GOT3 (cell line): Measurements from ENCODE around the gene SMIM1.
A peak's percentile ranks its signal among the peaks of the same experiment; 100 is the strongest.
"Not testable (repeated sequence)": the region's sequence is repeated elsewhere in the genome, so short reads cannot be mapped to it uniquely, and the experiment has no call there.

Experiments
- DNase-seq: peaks from one replicate; lab custom pipeline; 2025; ENCODE audit warnings: mixed read lengths; lab: John Stamatoyannopoulos, UW

Gene SMIM1

GRCh38 chr1:3796215-3797061 lies 23.9 kb downstream of the SMIM1 start, which contains the start of gene LRRC47:
TSS of gene LRRC47 (minus strand) at chr1:3796498. CDS start at chr1:3796476, 22 bp downstream.
- peak; percentile 52 for DNase-seq

DNA sequence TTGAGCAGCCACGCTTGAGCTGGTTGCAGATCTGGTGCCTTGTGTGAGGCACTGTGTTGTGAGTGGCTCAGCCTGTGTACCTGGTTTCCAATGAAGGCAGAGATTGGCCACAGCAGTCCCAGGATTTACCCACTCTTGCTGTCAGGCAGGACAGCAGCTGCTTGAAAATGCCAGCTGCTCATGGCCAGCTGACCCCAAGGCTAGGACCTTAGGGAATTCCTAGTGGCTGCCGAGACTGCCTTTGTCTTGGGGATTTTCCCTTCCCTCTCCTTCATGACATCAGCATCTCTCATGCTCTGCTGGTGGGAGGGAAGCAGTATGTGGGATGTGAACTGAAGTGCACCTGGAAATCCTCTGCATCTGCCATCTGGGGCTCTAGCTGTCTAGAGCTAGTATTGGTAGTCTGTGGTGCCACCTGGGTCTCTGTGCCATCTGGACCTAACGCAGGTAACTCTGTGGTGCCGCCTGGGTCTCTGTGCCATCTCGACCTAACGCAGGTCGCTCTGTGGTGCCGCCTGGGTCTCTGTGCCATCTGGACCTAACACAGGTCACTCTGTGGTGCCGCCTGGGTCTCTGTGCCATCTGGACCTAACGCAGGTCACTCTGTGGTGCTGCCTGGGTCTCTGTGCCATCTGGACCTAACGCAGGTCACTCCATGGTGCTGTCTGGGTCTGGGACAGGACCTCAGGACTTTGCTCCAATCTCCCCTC lies 27.6 kb downstream of the SMIM1 start:
- no peak for DNase-seq

DNA sequence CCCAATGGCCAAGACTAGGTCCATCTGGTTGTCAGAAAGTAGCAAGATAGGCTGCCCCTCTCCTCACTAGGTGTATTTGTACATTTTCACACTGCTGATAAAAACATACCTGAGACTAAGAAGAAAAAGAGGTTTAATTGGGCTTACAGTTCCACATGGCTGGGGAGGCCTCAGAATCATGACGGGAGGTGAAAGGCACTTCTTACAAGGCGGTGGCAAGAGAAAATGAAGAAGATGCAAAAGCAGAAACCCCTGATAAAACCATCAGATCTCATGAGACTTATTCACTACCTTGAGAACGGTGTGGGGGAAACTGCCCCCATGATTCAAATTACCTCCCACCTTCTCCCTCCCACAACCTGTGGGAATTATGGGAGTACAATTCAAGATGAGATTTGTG lies 28.2 kb downstream of the SMIM1 start:
- not testable (repeated sequence) for DNase-seq

- no peak for DNase-seq
These were observed 31.5 kb downstream of the SMIM1 start for GRCh38 chr1:3803905-3804626.

DNA sequence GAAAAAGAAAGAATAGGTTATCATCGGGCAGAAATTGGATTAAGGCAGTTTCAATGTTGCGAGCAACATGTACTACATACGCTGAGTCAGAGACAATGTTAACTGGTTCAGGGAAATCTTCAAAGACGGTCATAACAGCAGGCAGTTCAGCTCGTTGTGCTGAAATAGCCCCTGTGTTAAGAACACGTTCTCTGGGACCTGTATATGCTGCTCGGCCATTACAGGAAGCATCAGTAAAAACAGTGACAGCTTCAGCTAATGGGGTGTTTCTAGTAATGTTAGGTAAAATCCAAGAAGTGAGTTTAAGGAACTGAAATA lies 32.0 kb downstream of the SMIM1 start:
- not testable (repeated sequence) for DNase-seq

DNA sequence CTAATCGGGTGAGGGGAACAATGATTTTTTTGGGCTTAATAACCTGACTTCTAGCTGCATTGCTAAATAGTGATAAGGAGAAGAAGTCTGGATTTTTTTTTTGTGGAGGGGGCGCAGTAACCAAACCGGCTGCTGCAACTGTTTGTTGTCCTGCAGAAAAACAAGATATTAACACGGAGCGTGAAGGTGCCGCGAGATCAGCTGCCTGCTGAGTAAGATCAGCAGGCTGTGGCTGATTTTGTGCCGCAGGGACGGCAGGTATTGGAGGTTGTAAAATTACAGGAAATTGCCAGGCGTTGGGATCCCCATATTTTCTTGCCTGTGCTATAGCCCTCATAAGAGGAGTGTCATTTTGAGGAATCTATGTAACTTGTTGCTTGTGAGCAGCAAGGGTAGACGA lies 32.5 kb downstream of the SMIM1 start:
- no peak for DNase-seq

- no peak for DNase-seq
These were observed 35.2 kb downstream of the SMIM1 start for GRCh38 chr1:3807769-3808168.

GRCh38 chr1:3809680-3810079 lies 37.1 kb downstream of the SMIM1 start:
- no peak for DNase-seq

DNA sequence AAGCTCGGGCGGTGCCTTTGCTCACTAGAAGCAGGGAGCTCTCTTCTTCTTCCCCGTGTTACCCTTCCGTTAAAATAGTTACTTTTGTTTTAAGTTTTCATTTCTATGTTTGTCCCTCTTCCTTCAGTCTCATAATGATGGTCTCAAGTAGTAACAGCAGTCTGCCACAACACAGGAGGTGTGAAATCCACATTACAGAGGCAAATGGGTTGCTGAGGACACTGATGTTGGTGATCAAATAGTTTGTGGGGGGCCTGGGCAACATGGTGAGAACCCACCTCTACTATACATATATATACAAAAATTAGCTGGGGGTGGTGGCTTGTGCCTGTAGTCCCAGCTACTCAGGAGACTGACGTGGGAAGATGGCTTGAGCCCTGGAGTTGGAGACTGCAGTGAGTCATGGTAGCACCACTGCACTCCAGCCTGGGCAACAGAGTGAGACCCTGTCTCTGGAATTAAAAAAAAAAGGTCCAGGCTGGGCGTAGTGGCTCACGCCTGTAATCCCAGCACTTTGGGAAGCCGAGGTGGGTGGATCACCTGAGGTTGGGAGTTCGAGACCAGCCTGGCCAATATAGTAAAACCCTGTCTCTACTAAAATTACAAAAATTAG lies 37.7 kb downstream of the SMIM1 start:
- DNase-seq: not testable (repeated sequence)

- DNase-seq: no peak
These were observed 39.0 kb downstream of the SMIM1 start for GRCh38 chr1:3811595-3811911.

- DNase-seq: no peak
These were observed 41.5 kb downstream of the SMIM1 start for GRCh38 chr1:3814065-3814464.

DNA sequence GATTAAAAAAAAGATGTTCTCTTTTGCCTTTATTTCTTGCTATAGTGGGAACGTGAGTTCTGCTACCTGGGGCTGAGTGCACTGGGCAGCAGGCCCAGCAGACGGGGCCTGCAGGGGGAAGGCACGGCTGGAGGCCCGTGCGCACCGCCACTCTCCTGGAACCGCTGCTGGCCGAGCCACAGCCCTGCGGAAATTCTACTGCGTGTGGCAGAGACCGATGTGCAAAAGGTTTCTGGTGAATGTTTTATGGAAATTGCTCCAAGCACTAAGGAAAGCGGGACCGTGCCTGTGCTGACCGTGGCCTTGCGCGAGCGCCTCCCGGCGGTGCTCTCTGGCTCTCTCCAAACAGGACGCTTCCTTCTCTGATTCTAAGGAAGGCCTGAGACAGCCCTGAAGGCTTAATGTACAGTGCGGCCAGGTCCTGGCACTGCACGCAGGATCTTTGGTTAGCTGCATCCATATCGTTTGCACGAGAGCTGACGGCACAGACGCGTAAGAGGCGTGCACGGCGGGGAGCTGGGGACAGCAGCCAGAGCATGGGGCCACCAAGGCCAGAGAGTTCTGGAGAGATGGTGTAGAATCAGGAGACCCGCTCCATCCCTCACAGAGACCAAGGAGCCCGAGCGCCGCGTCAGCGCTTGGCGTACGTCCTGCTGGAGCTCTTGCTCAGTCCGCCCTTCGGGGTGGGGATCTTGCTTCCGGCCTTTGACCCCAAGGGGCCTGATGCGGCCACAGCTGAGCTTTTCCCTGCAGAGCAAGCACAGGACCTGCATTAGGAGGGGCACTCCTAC lies 42.4 kb downstream of the SMIM1 start:
- DNase-seq: no peak

- DNase-seq: no peak
These were observed 44.0 kb downstream of the SMIM1 start for GRCh38 chr1:3816331-3817137.

GRCh38 chr1:3817138-3817740 lies 44.7 kb downstream of the SMIM1 start:
- no peak for DNase-seq

DNA sequence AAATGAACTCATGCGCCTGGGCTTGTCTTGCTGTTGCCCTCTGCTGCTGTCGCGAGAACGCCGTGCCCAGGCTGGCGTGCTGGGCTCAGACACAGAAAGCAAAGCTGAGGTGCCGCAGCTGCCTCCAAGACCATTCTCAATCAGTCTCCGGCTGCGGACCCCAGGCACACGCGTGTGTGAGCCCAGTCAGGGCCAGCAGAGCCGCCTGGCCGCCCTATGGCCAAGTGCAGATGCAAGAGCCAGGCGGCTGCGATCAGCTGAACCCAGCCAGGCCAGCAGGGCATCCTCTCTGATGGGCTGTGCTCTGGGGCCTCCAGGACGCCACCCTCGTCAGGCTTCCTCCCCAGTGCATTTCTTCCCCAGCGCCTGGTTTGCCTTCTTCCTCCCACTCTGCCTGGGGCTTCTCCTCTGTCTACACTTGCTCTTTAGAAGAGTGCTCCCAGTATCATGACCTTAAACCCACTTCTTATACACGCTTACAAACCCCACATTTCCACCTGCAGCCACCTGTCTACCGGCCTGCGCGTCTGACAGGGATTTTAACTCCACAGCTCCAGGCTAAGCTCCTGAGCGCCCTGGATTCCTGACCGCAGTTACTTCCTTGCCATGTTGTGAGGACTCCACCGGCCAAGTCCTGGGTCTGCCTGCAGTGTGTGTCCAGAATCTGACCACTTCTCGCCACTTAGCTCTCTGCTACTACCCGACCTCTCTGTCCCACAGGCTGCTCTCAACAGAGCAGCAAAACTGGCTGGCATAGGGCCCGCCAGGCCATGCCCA lies 45.5 kb downstream of the SMIM1 start:
- no peak for DNase-seq

- no peak for DNase-seq
These were observed 47.2 kb downstream of the SMIM1 start for GRCh38 chr1:3819771-3820200.

DNA sequence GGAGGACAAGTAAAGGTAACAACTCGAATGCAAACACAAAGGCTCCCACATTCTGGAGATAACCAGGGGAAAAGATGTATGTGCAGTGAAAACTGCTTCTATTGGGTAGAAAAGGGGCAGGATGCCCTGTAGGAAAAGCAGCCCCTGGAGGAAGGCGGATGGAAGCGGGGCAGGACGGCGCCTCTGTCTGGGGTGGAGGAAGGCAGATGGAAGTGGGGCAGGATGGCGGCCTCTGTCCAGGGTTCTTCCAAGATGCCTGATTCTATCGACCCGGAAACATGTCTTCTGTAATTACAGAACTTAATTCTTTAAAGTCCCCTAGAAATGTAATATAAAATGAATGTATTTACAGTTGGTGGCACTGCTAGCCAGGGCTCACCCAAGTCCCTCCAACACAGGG lies 47.8 kb downstream of the SMIM1 start:
- no peak for DNase-seq

- DNase-seq: no peak
These were observed 48.5 kb downstream of the SMIM1 start for GRCh38 chr1:3821004-3821403.

GRCh38 chr1:3821447-3821846 lies 48.9 kb downstream of the SMIM1 start:
- DNase-seq: no peak

- DNase-seq: no peak
These were observed 49.4 kb downstream of the SMIM1 start for GRCh38 chr1:3821908-3822307.
